Testis (tissue), 2 donors: Measurements from ENCODE around the gene BCKDHA.

Source experiments
- CTCF ChIP-seq, 3 experiments: fragments of 450-650 bp in 2 of 3; fragments of 200-600 bp in 1 of 3; sonication (generic) in 1 of 3; IDR thresholded peaks; one replicate each; pipeline ENCODE4 v1.5.1; 2016 to 2019; ENCODE audit warnings: antibody characterized with exemption in 3 of 3, mild to moderate bottlenecking in 2 of 3, moderate library complexity in 1 of 3
- POLR2A ChIP-seq: fragments of 450-650 bp; IDR thresholded peaks from one replicate; pipeline ENCODE4 v1.6.1; 2017; ENCODE audit warnings: antibody characterized with exemption, mild to moderate bottlenecking, moderate library complexity

DNA sequence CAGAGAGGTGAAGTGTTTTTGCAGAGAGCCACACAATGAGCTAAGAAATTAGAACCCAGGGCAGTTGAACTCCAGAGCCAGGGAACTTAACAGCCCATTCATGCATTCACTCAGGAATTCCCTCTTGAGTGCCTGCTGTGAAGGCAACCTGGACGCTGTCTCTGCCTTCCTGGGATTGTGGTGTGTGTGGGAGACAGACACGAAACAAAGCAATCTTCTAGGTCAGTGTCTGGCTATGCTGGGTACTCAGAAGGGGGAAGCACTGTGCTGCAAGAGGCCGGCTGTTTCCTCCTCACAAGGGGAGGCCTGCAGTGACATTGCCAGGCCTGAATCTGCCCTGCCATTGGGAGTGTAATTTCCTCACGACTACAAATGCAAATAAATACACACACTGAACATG lies 9.7 kb downstream of the BCKDHA start:
- no peak for TF ChIP-seq POLR2A
- TF ChIP-seq CTCF (IDR thresholded peaks at IDR 0.05): no peak
